T1000 (cell line): ENCODE measurements around the gene MCU.
"Not testable (repeated sequence)": the region's sequence is repeated elsewhere in the genome, so short reads cannot be mapped to it uniquely, and the experiment has no call there.

Source experiments
- DNase-seq: peaks from one replicate; lab custom pipeline; 2025; ENCODE audit warnings: mixed read lengths; lab: John Stamatoyannopoulos, UW

MCU gene

GRCh38 chr10:72731916-72732419, 40.0 kb downstream of the MCU start:
- no peak for DNase-seq

- no peak for DNase-seq
Measured at GRCh38 chr10:72732521-72732920, 40.6 kb downstream of the MCU start.

GRCh38 chr10:72733989-72734388, 42.0 kb downstream of the MCU start:
- no peak for DNase-seq

- DNase-seq, result no peak
Measured at GRCh38 chr10:72735288-72735936, 43.5 kb downstream of the MCU start.

- no peak for DNase-seq
Measured at GRCh38 chr10:72736176-72736827, 44.4 kb downstream of the MCU start.

GRCh38 chr10:72736828-72737220, 44.9 kb downstream of the MCU start:
- no peak for DNase-seq

- not testable (repeated sequence) for DNase-seq
Measured at GRCh38 chr10:72737357-72737756, 45.4 kb downstream of the MCU start.

GRCh38 chr10:72738486-72738885, 46.5 kb downstream of the MCU start:
- DNase-seq, result no peak

- no peak for DNase-seq
Measured at GRCh38 chr10:72740528-72740927, 48.6 kb downstream of the MCU start.

- no peak for DNase-seq
Measured at GRCh38 chr10:72742092-72742491, 50.1 kb downstream of the MCU start.

GRCh38 chr10:72742797-72743196, 50.9 kb downstream of the MCU start:
- no peak for DNase-seq

GRCh38 chr10:72744566-72744965, 52.6 kb downstream of the MCU start:
- DNase-seq, result no peak

GRCh38 chr10:72746426-72747363, 54.8 kb downstream of the MCU start:
- DNase-seq, result no peak

- no peak for DNase-seq
Measured at GRCh38 chr10:72747521-72747920, 55.6 kb downstream of the MCU start.

- no peak for DNase-seq
Measured at GRCh38 chr10:72753760-72754231, 61.9 kb downstream of the MCU start.

GRCh38 chr10:72754275-72755032, 62.5 kb downstream of the MCU start:
- DNase-seq, result no peak

GRCh38 chr10:72756674-72757385, 64.9 kb downstream of the MCU start:
- no peak for DNase-seq

- no peak for DNase-seq
Measured at GRCh38 chr10:72757732-72758131, 65.8 kb downstream of the MCU start.

- not testable (repeated sequence) for DNase-seq
Measured at GRCh38 chr10:72758930-72759329, 67.0 kb downstream of the MCU start.

- no peak for DNase-seq
Measured at GRCh38 chr10:72759584-72759983, 67.6 kb downstream of the MCU start.

GRCh38 chr10:72761498-72761897, 69.6 kb downstream of the MCU start:
- DNase-seq, result no peak
